ENCODE data around the gene DHRS13. TPM values are rescaled to one million over a fixed set of nuclear protein-coding genes. Genes with fewer than 3 reads are reported as not detected.

Gene DHRS13
- total and polyA plus RNA-seq, 2 donors (not counting 1 experiment from before 2014, with no cell fraction given) = 11.9 to 28.1 TPM

- ChIA-PET CTCF (interaction anchor here (0.6 to 8.9 kb wide), 3 partner anchors 41 to 296 kb away, joined by 3 to 91 read pairs (median 4); no protein-coding TSS in a partner anchor), POLR2A (interaction anchor here (0.6 to 0.7 kb wide), 2 partner anchors 39 to 361 kb away, joined by 8 to 9 read pairs; no protein-coding TSS in a partner anchor)
- Mint-ChIP-seq H3K9me3 (ENCODE audit: insufficient read depth) (no peaks in the 10 kb centered on the region), H3K4me1 (no peaks in the 10 kb centered on the region), H3K27me3 (no peaks in the 10 kb centered on the region), H3K4me3 (no peak overlapping the region), H3K27ac (no peak overlapping the region)
- H3K36me3 ChIP-seq (replicated peaks in 1 of 2; ENCODE audit: control extremely low read depth in 1 of 2, control insufficient read depth in 1 of 2, extremely low read depth in 1 of 2, insufficient read depth in 2 of 2, low read length in 1 of 2) = peaks cover 7 to 96% of the 10 kb centered on the region in 2 experiments
- no peaks in the 10 kb centered on the region for H3K27me3 ChIP-seq (replicated peaks in 1 of 4; ENCODE audit: control extremely low read depth in 1 of 4, control insufficient read depth in 3 of 4, insufficient read depth in 4 of 4, low read length in 3 of 4)
- no peak overlapping the region for H3K4me3 ChIP-seq (ENCODE audit: control extremely low read depth in 1 of 5, extremely low read depth in 1 of 5, insufficient read depth in 1 of 5, low read depth in 2 of 5, low read length in 4 of 5)
- peaks cover 15% of the 10 kb centered on the region for H4K20me1 ChIP-seq (ENCODE audit: control insufficient read depth, insufficient read depth, low read length, poor library complexity, severe bottlenecking)
- H3K27ac ChIP-seq (ENCODE audit: low read length in 2 of 2) = no peak overlapping the region
- no peak overlapping the region for H3K9ac ChIP-seq (ENCODE audit: low read length)
- peaks cover 3% of the 10 kb centered on the region for H3K79me2 ChIP-seq (ENCODE audit: control insufficient read depth, insufficient read depth, low read length)
- DNase-seq (no peak), ATAC-seq (ENCODE audit: low read depth) (no peak)
- H2AFZ ChIP-seq (ENCODE audit: insufficient read depth, low read depth, low read length, poor library complexity, severe bottlenecking) = no peak overlapping the region
- H3K4me1 ChIP-seq (ENCODE audit: control insufficient read depth in 2 of 2, insufficient read depth in 2 of 2, low read length in 2 of 2) = no peaks in the 10 kb centered on the region
- intact Hi-C loops (cut with micrococcal nuclease) = no loop called here
- TF ChIP-seq CTCF (IDR thresholded peaks at IDR 0.05) = no peak
- 96% methylated on average over 13 of the region's 13 CpGs for WGBS (ENCODE audit: insufficient coverage)
- H3K4me2 ChIP-seq (replicated peaks; ENCODE audit: low read depth, low read length, poor library complexity, severe bottlenecking) = no peak overlapping the region
- H3K9me3 ChIP-seq (ENCODE audit: control extremely low read depth in 1 of 3, control insufficient read depth in 2 of 3, insufficient read depth in 1 of 3, low read length in 2 of 3) = no peaks in the 10 kb centered on the region
Observed at GRCh38 chr17:28911411-28912045, 8.6 kb upstream of the DHRS13 start.

GRCh38 chr17:28910534-28910933, 7.7 kb upstream of the DHRS13 start:
- Histone ChIP-seq H3K36me3 (replicated peaks in 1 of 2; ENCODE audit: control extremely low read depth in 1 of 2, control insufficient read depth in 1 of 2, extremely low read depth in 1 of 2, insufficient read depth in 2 of 2, low read length in 1 of 2) (peaks cover 7 to 96% of the 10 kb centered on the region in 2 experiments), H3K27ac (ENCODE audit: low read length in 2 of 2) (no peak overlapping the region), H3K27me3 (replicated peaks in 1 of 4; ENCODE audit: control extremely low read depth in 1 of 4, control insufficient read depth in 3 of 4, insufficient read depth in 4 of 4, low read length in 3 of 4) (no peaks in the 10 kb centered on the region), H3K4me2 (replicated peaks; ENCODE audit: low read depth, low read length, poor library complexity, severe bottlenecking) (no peak overlapping the region), H4K20me1 (ENCODE audit: control insufficient read depth, insufficient read depth, low read length, poor library complexity, severe bottlenecking) (peaks cover 15% of the 10 kb centered on the region), H3K9me3 (ENCODE audit: control extremely low read depth in 1 of 3, control insufficient read depth in 2 of 3, insufficient read depth in 1 of 3, low read length in 2 of 3) (no peaks in the 10 kb centered on the region), H3K9ac (ENCODE audit: low read length) (no peak overlapping the region), H3K79me2 (ENCODE audit: control insufficient read depth, insufficient read depth, low read length) (peaks cover 3% of the 10 kb centered on the region), H3K4me1 (ENCODE audit: control insufficient read depth in 2 of 2, insufficient read depth in 2 of 2, low read length in 2 of 2) (no peaks in the 10 kb centered on the region), H3K4me3 (ENCODE audit: control extremely low read depth in 1 of 5, extremely low read depth in 1 of 5, insufficient read depth in 1 of 5, low read depth in 2 of 5, low read length in 4 of 5) (no peak overlapping the region), H2AFZ (ENCODE audit: insufficient read depth, low read depth, low read length, poor library complexity, severe bottlenecking) (no peak overlapping the region)
- Mint-ChIP-seq H3K27ac (no peak overlapping the region), H3K4me1 (no peaks in the 10 kb centered on the region), H3K27me3 (no peaks in the 10 kb centered on the region), H3K4me3 (no peak overlapping the region), H3K9me3 (ENCODE audit: insufficient read depth) (no peaks in the 10 kb centered on the region)
- TF ChIP-seq EZH2 (IDR thresholded peaks at IDR 0.05; ENCODE audit: borderline replicate concordance, insufficient read depth, low read depth, low read length, poor library complexity, severe bottlenecking) = no peak
- no peak for TF ChIP-seq CTCF (IDR thresholded peaks at IDR 0.05)
- ATAC-seq (ENCODE audit: low read depth) (no peak), DNase-seq (no peak)
- CTCF ChIA-PET = interaction anchor here (0.8 to 8.9 kb wide), 5 partner anchors 15 to 184 kb away, joined by 3 to 91 read pairs (median 6); no protein-coding TSS in a partner anchor
- no CpG with 5 or more reads among the region's 1 CpG for WGBS (ENCODE audit: insufficient coverage)
- intact Hi-C loops (cut with micrococcal nuclease) = no loop called here
- POLR2A ChIA-PET = interaction anchor here (0.6 to 0.7 kb wide), 2 partner anchors 40 to 360 kb away, joined by 8 to 9 read pairs; no protein-coding TSS in a partner anchor
